ENCODE results near the gene PLA2R1.

GRCh38 chr2:160043265-160043664 lies 19.1 kb downstream of the PLA2R1 start:
- no peak for TF ChIP-seq CTCF (IDR thresholded peaks at IDR 0.05)
- no peak for TF ChIP-seq POLR2A (IDR thresholded peaks at IDR 0.05)

Data from lower leg skin (tissue), 3 donors.